GM12878 (cell line): ENCODE results near the gene MAGI2. TPM values are rescaled to one million over a fixed set of nuclear protein-coding genes. Genes with fewer than 3 reads are reported as not detected.

Experiments used
- ATAC-seq: fragments of 200-7000 bp; cut with Tn5 transposase; 3 replicates; pipeline ENCODE4 v1.9.1; 2020; ENCODE audit warnings: mild to moderate bottlenecking, moderate library complexity
- BruUV-seq: library from RNA; stranded (reverse); fragments of 400-500 nt; replicated peaks from 2 replicates; lab custom pipeline; 2021; lab: Mats Ljungman, UMichigan
- CTCF ChIA-PET: fragments of 300-600 bp; sonication (Branson Sonifier 250); formaldehyde crosslinking; extraction: SDS; loops from one replicate; lab custom pipeline; 2021; ENCODE audit warnings: inconsistent platforms; lab: Yijun Ruan, JAX
- POLR2A ChIA-PET: fragments of 350-600 bp; formaldehyde crosslinking; extraction: SDS; loops from one replicate; lab custom pipeline; 2021; ENCODE audit warnings: inconsistent platforms; lab: Charles Lee
- RAD21 ChIA-PET: fragments of 300-600 bp; sonication (Branson Sonifier 250); formaldehyde crosslinking; loops from one replicate; lab custom pipeline; 2023; ENCODE audit warnings: antibody characterized with exemption; ENCODE audit not compliant: unreplicated experiment; lab: Charles Lee
- SMC1A ChIA-PET: fragments of 300-600 bp; sonication (Branson Sonifier 250); formaldehyde crosslinking; loops from one replicate; lab custom pipeline; 2023; ENCODE audit not compliant: unreplicated experiment, uncharacterized antibody; lab: Charles Lee
- DNase-seq: peaks from one replicate; pipeline ENCODE4 v3.0.0-alpha.2; 2011; ENCODE audit warnings: low read depth, low spot score
- FAIRE-seq: peaks from 3 replicates; lab custom pipeline; 2011; peaks lifted over from hg19 to GRCh38; lab: Jason Lieb, UNC
- H2AFZ ChIP-seq: 2 replicates; pipeline ENCODE4 v1.6.0; 2011; ENCODE audit warnings: low read depth, low read length, control low read depth; ENCODE audit not compliant: control insufficient read depth
- H3K27ac ChIP-seq: 2 replicates; pipeline ENCODE4 v1.5.1; 2011; ENCODE audit warnings: control low read depth; ENCODE audit not compliant: control insufficient read depth, insufficient read depth
- H3K27me3 ChIP-seq, 2 experiments: replicated peaks in 1 of 2; 2 replicates each; pipeline versions ENCODE4 v1.6.0 to v1.6.1; 2011; ENCODE audit warnings: low read length in 1 of 2; ENCODE audit not compliant: control insufficient read depth in 2 of 2, insufficient read depth in 2 of 2
- H3K36me3 ChIP-seq, 2 experiments: 2 replicates each; pipeline ENCODE4 v1.5.1; 2011; ENCODE audit warnings: low read length in 1 of 2; ENCODE audit not compliant: control insufficient read depth in 2 of 2, insufficient read depth in 2 of 2
- H3K4me1 ChIP-seq: 2 replicates; pipeline ENCODE4 v1.6.1; 2011; ENCODE audit warnings: mild to moderate bottlenecking, low read length, moderate library complexity, mixed read lengths; ENCODE audit not compliant: control insufficient read depth, insufficient read depth
- H3K4me2 ChIP-seq: 2 replicates; pipeline ENCODE4 v1.6.0; 2011; ENCODE audit warnings: control low read depth; ENCODE audit not compliant: control insufficient read depth, insufficient read depth
- H3K4me3 ChIP-seq: fragments of 200-600 bp; sonication (generic); 2 replicates; pipeline ENCODE4 v1.5.1; 2016
- H3K79me2 ChIP-seq: 2 replicates; pipeline ENCODE4 v1.6.0; 2011; ENCODE audit warnings: low read length; ENCODE audit not compliant: control insufficient read depth, insufficient read depth
- H3K9ac ChIP-seq: 2 replicates; pipeline ENCODE4 v1.8.0; 2011; ENCODE audit warnings: low read length, control low read depth, mixed read lengths; ENCODE audit not compliant: control insufficient read depth, insufficient read depth
- H3K9me3 ChIP-seq: replicated peaks from 3 replicates; pipeline ENCODE4 v1.5.1; 2011; ENCODE audit warnings: mild to moderate bottlenecking, low read length; ENCODE audit not compliant: control insufficient read depth, insufficient read depth
- H4K20me1 ChIP-seq: 2 replicates; pipeline ENCODE4 v1.6.0; 2011; ENCODE audit not compliant: control insufficient read depth, insufficient read depth
- CBFB ChIP-seq: IDR thresholded peaks from 2 replicates; pipeline ENCODE4 v1.6.1; 2016; ENCODE audit warnings: antibody characterized with exemption, low read depth
- EGR1 ChIP-seq, 2 experiments: IDR thresholded peaks; 1 replicate in 1 of 2; 2 replicates in 1 of 2; pipeline ENCODE4 v1.6.1; 2011 to 2012; ENCODE audit warnings: low read depth in 2 of 2, low read length in 2 of 2, borderline replicate concordance in 1 of 2, mild to moderate bottlenecking in 1 of 2, moderate library complexity in 1 of 2
- RELA ChIP-seq: fragments of 450-650 bp; IDR thresholded peaks from 2 replicates; pipeline ENCODE4 v1.8.0; 2014; ENCODE audit warnings: borderline replicate concordance; ENCODE audit not compliant: partially characterized antibody
- TCF3 ChIP-seq: IDR thresholded peaks from 2 replicates; pipeline ENCODE4 v1.6.1; 2012; ENCODE audit warnings: low read depth, mild to moderate bottlenecking, low read length, borderline replicate concordance; ENCODE audit not compliant: insufficient read depth
- WGBS: methylation state at CpG from one replicate; pipeline ENCODE4 v1.1.6; 2016; ENCODE audit warnings: low lambda C conversion rate; ENCODE audit not compliant: insufficient replicate concordance, insufficient coverage; ENCODE audit errors: missing lambda C conversion rate; 5-methylcytosine and 5-hydroxymethylcytosine counted together
- in situ Hi-C: fragments of 300-500 bp; cut with MboI; formaldehyde crosslinking; loops from 9 replicates; pipeline ENCODE4 v1.14.3; 2018; ENCODE audit warnings: mixed read lengths
- intact Hi-C: fragments of 100-400 bp; cut with micrococcal nuclease; formaldehyde crosslinking; loops from one replicate; pipeline ENCODE4 v1.14.2; 2022; ENCODE audit not compliant: unreplicated experiment
- polyA plus RNA-seq, 11 experiments: library from polyadenylated mRNA; depleted of rRNA in 4 of 11; unstranded in 6 of 11; stranded (reverse) in 5 of 11; fragments of >200 nt; fragmentation: Nextera tagmentation in 4 of 11; fragmentation: Illumina TruSeq in 1 of 11; extraction: Ambion mirVana in 4 of 11; extraction: Trizol in 1 of 11; gene quantifications; 1 replicate in 1 of 11; 2 replicates in 10 of 11; pipeline versions ENCODE4 v1.2.1 to v1.2.3, GENCODE V29; 2011 to 2016; ENCODE audit warnings: inconsistent platforms in 2 of 11, missing spikeins in 2 of 11, low read depth in 1 of 11
- total RNA-seq, 4 experiments: library from RNA; depleted of rRNA in 3 of 4; stranded (reverse); fragments of >200 nt in 3 of 4; fragmentation: Illumina TruSeq in 1 of 4; extraction: Trizol in 1 of 4; gene quantifications; 2 replicates each; pipeline versions ENCODE4 v1.2.1 to v1.2.3, GENCODE V29; 2013 to 2021

Gene MAGI2
- total and polyA plus RNA-seq, 10 of the 15 experiments (the other 5 are each of a cell fraction or from before 2014, with no cell fraction given): 0.01 to 0.31 (median 0.05) TPM; not detected in 2

DNA sequence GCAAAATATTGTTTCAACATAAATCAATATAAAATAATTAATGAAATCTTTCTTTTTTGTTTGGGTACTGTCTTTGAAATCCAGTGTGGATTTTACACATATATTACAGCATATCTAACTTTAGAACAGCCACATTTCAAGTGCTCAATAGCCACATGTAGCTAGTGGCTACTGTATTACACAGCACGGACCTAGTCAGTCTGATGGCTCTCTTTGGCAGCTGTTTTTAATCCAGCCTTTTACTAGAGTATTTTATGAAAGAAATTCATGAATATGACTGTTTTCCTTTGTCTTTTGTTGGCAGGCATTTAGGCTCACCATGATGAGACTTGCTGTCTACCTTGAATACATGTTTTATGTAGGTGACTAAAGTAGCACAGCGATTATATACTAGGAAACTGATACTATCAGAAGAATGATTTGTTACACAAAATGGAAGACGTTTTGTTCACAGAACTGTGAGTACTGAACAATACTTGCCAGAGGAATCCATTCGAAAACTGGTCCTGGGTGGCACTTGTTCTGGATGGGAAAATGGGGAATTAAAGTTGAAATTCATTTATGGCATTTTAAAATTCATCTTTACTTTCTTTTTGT lies 1268.2 kb downstream of the MAGI2 start:
- Histone ChIP-seq H3K4me2 (no peak overlapping the region), H3K27ac (no peak overlapping the region), H2AFZ (no peak overlapping the region), H4K20me1 (no peaks in the 10 kb centered on the region), H3K9me3 (no peaks in the 10 kb centered on the region), H3K79me2 (no peaks in the 10 kb centered on the region), H3K9ac (no peak overlapping the region), H3K27me3 (no peaks in the 10 kb centered on the region), H3K36me3 (no peaks in the 10 kb centered on the region), H3K4me1 (no peaks in the 10 kb centered on the region), H3K4me3 (no peak overlapping the region)
- no TSS peak for BruUV-seq
- ChIA-PET RAD21 (no interaction called here), CTCF (no interaction called here), SMC1A (no interaction called here), POLR2A (no interaction called here)
- no peak for ATAC-seq
- intact Hi-C loops (no loop called here), in situ Hi-C loops (no loop called here)
- 33% methylated on average over 4 of the region's 4 CpGs for WGBS
- no peak for TF ChIP-seq RELA
- FAIRE-seq: peak; percentile 31
- DNase-seq: no peak

DNA sequence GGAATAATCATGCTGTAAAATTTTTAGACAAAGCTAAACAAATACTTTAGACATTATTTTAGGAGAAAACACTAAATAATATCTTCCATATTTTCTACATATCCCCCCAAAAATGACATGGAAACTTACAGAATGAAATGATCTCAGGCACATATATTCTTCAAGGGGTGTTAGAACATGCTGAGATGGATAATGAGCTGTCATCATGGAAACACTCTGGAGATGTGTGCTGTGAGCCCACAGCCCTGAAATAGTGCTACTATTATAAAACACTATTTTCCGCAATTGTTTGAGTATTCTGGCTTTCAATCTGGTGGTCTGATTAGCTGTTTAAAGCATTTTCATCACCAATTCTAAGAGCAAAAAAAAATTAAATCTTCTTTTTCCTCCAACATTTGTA lies 1269.2 kb downstream of the MAGI2 start:
- ChIA-PET SMC1A (interaction anchor here (1.2 kb wide), 1 partner anchor 8 kb away, joined by 5 read pairs; no protein-coding TSS in a partner anchor), CTCF (no interaction called here), RAD21 (no interaction called here), POLR2A (no interaction called here)
- DNase-seq (no peak), FAIRE-seq (no peak), ATAC-seq (no peak)
- Histone ChIP-seq H4K20me1 (no peaks in the 10 kb centered on the region), H3K79me2 (no peaks in the 10 kb centered on the region), H2AFZ (no peak overlapping the region), H3K4me1 (no peaks in the 10 kb centered on the region), H3K27ac (no peak overlapping the region), H3K36me3 (no peaks in the 10 kb centered on the region), H3K4me3 (no peak overlapping the region), H3K9me3 (no peaks in the 10 kb centered on the region), H3K4me2 (no peak overlapping the region), H3K27me3 (no peaks in the 10 kb centered on the region), H3K9ac (no peak overlapping the region)
- intact Hi-C loops (no loop called here), in situ Hi-C loops (no loop called here)
- no TSS peak for BruUV-seq
- 29% methylated on average over 1 of the region's 1 CpG for WGBS
- no peak for TF ChIP-seq CBFB
- TF ChIP-seq TCF3: no peak
- TF ChIP-seq EGR1 (IDR thresholded peaks at IDR 0.05; ENCODE audit: borderline replicate concordance in 1 of 2, low read depth in 2 of 2, low read length in 2 of 2): no peak
